COLO668 (cell line): ENCODE data around the gene DHX30.

Experiments
- DNase-seq: peaks from one replicate; lab custom pipeline; 2025; ENCODE audit not compliant: unreplicated experiment; lab: John Stamatoyannopoulos, UW

DHX30 gene

GRCh38 chr3:47852604-47853602, 50.0 kb downstream of the DHX30 start:
- DNase-seq = no peak

GRCh38 chr3:47854267-47854666, 51.3 kb downstream of the DHX30 start:
- no peak for DNase-seq

DNA sequence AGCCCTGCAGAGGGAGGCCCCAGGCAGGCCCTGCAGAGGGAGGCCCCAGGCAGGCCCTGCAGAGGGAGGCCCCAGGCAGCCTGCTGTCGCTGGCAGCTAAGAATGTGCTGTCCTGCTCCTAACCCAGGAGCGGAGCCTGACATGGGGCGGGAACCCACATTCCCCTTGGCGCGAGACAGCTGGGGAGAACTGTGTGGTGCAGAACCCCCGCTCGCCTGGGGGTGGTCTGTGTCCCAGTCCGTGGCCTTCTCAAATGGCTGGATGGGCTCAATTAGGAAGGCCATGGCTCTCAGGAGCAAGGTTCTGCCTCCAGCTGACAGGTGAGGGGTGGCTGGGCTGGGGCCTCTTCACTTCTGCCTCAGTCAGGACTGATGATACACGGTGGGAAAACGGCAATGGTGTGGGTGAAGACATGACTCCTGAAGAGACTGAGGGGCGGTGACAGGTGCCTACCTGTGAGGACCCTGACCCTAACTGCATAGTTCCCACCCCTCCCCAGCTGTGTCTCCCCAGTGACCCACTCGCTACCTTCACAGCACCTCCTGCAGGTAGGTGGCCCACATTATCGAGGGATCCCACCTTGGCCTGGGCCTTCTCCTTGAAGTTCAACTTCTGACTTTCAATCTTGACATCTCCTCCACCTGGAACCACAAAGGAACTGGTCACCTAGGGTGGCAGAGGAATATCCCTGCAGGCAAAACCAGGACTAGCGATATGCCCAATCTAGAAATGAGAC, 52.0 kb downstream of the DHX30 start:
- no peak for DNase-seq

- no peak for DNase-seq
Observed at GRCh38 chr3:47855461-47856383, 52.8 kb downstream of the DHX30 start.

- no peak for DNase-seq
Observed at GRCh38 chr3:47856669-47857068, 53.7 kb downstream of the DHX30 start.

- DNase-seq = no peak
Observed at GRCh38 chr3:47857151-47857550, 54.2 kb downstream of the DHX30 start.

DNA sequence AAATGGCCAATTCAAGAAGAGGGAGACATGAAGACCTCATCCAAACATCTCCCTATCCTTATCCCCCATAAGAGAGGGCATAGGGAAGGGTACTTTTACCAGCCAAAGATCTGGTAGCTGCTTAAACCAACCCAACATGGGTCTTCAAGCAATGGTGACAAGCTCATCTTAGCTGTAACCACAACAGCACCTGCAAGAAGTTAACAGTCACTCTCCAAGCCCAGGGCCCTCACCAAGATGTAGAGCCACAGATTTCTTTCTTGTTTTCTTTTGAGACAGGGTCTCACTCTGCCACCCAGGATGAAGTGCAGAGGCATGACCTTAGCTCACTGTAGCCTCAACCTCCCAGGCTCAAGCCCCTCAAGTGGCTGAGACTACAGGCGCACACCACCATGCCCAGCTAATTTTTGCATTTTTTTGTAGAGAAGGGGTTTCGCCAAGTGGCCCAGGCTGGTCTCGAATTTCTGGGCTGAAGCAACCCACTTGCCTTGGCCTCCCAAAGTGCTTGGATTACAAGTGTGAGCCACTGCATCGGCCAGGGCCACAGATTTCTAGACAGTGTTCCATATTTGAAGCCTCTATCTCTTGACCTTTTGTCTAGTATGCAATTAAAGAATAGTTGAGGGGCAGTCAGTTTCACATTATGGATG, 57.1 kb downstream of the DHX30 start:
- no peak for DNase-seq

- DNase-seq = no peak
Observed at GRCh38 chr3:47863391-47864128, 60.6 kb downstream of the DHX30 start.

GRCh38 chr3:47865192-47865591, 62.3 kb downstream of the DHX30 start:
- no peak for DNase-seq

- no peak for DNase-seq
Observed at GRCh38 chr3:47867451-47868044, 64.6 kb downstream of the DHX30 start.

DNA sequence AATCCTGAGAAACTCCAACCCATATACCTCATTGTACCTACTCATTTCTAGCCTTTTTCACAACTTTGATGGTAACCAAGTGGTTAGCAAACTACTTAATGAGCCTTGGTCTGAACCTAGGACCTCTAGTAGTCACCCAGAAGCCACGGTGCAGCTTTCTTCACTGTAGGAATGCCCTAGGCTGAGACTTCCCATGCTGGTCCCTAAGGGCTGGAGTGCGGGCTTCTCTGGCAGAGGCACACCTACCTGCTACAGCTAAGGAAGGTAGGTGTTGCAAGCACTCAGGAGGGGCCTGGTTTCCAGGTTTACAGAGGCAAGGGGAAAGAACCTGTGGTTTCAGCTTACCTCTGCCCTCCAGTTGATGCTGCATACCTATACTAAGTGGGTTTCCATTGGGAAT, 65.4 kb downstream of the DHX30 start:
- no peak for DNase-seq

DNA sequence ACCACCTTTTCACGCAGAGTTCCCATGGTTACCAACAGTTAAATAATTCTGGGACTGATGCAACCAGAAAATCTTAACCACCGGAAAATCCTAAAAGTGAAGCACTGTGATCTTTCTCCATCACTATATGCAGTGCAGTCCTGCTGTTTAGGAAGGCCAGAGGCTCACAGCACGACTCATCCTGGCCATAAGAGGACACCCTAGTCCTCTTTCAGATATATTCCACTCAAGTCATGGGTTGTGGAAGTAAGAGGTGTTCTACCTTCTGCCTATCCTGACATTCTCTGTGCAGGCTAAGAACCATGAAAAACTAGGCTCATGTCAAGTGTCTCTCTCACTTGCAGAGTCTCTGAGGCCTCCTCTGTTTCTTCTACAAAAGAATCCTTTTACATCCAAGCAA, 67.2 kb downstream of the DHX30 start:
- DNase-seq = no peak

- no peak for DNase-seq
Observed at GRCh38 chr3:47870702-47871260, 67.8 kb downstream of the DHX30 start.

DNA sequence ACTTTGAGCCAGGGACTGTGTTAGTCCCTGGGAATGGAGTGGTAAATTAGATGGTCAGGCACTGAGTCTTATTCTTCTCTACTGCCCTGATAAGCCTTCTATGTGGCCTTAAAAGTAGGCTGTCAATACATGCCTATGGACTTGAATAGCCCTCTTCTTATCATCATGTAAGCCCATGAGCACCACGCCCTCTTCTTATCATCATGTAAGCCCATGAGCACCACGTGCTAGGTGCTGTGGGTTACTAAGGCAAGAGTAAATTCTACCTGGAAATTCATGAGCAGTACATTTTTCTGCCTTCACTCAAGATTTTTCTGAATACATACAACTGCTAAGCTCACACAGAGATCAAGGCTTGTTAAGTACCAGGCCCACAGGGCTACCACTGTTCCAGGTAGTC, 68.5 kb downstream of the DHX30 start:
- no peak for DNase-seq

GRCh38 chr3:47872916-47873315, 70.0 kb downstream of the DHX30 start:
- no peak for DNase-seq

DNA sequence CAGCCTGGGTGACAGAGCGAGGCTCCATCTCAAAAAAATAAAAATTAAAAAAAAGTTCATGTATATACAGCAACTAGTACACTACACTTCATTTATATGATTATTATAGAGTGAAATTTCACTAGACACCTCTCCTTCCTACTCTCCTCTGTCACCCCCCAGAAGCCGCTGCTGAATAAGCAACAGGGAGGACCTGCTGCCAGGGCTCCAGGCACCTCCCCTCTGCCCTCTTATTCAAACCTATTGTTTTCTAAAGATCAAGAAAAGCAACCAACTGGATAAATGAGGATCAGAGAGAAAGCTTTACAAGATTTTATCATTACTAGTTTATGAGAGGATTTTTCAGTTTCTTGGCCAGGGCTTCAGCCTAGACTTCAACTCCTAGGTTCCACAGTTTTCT, 71.5 kb downstream of the DHX30 start:
- DNase-seq = no peak

DNA sequence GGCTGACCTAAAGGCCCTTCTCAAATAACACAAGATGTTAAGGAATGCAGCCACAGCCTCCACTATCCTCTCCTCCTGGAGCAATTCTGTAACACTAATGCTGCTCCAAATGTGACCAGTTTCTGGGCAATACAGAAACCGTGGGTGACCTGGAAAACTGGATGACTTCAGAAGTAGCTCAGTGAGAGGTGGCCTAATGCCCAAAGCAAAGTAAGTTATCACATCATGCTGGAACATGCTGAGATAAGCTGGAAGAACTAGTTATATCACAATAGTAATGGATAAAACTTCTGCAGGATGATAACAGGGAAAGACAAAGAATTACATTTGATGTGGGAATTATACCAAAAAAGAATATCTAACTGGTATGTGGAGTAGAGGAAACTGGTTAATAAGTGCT, 72.0 kb downstream of the DHX30 start:
- no peak for DNase-seq

GRCh38 chr3:47877290-47877689, 74.4 kb downstream of the DHX30 start:
- DNase-seq = no peak

- DNase-seq = no peak
Observed at GRCh38 chr3:47877719-47878118, 74.8 kb downstream of the DHX30 start.
